Esophagus squamous epithelium (tissue), 5 donors: ENCODE results near the gene KIF22. TPM values are rescaled to one million over a fixed set of nuclear protein-coding genes. Genes with fewer than 3 reads are reported as not detected.
A peak's percentile ranks its signal among the peaks of the same experiment; 100 is the strongest.

ENCODE experiments used
- DNase-seq: peaks from one replicate; lab custom pipeline; 2025; lab: John Stamatoyannopoulos, UW
- H3K27ac ChIP-seq, 4 donors: fragments of 200-600 bp; sonication (generic); one replicate each; pipeline ENCODE4 v1.5.1; 2016 to 2019; ENCODE audit warnings: mild to moderate bottlenecking in 1 of 4
- H3K27me3 ChIP-seq, 4 donors: fragments of 200-600 bp; sonication (generic); 1 replicate in 3 of 4; 2 replicates in 1 of 4; pipeline versions ENCODE4 v1.5.1 to v1.6.0; 2017 to 2021; ENCODE audit warnings: antibody characterized with exemption in 1 of 4
- H3K36me3 ChIP-seq, 3 donors: fragments of 200-600 bp; sonication (generic); one replicate each; pipeline ENCODE4 v1.5.1; 2016 to 2019
- H3K4me1 ChIP-seq, 3 donors: fragments of 200-600 bp; sonication (generic); one replicate each; pipeline ENCODE4 v1.5.1; 2017 to 2019
- H3K4me3 ChIP-seq, 4 donors: fragments of 200-600 bp; sonication (generic); 1 replicate in 3 of 4; 2 replicates in 1 of 4; pipeline ENCODE4 v1.5.1; 2016 to 2019; ENCODE audit warnings: mild to moderate bottlenecking in 2 of 4, moderate library complexity in 1 of 4
- H3K9me3 ChIP-seq, 3 donors: fragments of 200-600 bp; sonication (generic); one replicate each; pipeline ENCODE4 v1.5.1; 2016 to 2019
- CTCF ChIP-seq, 6 experiments: fragments of 450-650 bp in 4 of 6; fragments of 200-600 bp in 2 of 6; sonication (generic) in 2 of 6; IDR thresholded peaks; one replicate each; pipeline ENCODE4 v1.5.1; 2016 to 2019; ENCODE audit warnings: antibody characterized with exemption in 6 of 6, mild to moderate bottlenecking in 4 of 6, moderate library complexity in 4 of 6
- POLR2A ChIP-seq, 4 donors: fragments of 450-650 bp; IDR thresholded peaks; one replicate each; pipeline ENCODE4 v1.6.1; 2017; ENCODE audit warnings: antibody characterized with exemption in 4 of 4, mild to moderate bottlenecking in 4 of 4, moderate library complexity in 3 of 4
- WGBS, 2 donors: methylation state at CpG; one replicate each; pipeline ENCODE4 v1.1.5; 2018; 5-methylcytosine and 5-hydroxymethylcytosine counted together
- intact Hi-C: fragments of 100-400 bp; cut with DNase I; formaldehyde crosslinking; loops from one replicate; pipeline ENCODE4 v1.15.0; 2022
- total RNA-seq, 4 donors: library from RNA; depleted of rRNA; stranded (reverse); fragments of >200 nt; gene quantifications; one replicate each; pipeline ENCODE4 v1.1.0, GENCODE V29; 2016
- donor health status: DM: yes; HTN: yes; CAD: no.

Gene KIF22
- total RNA-seq, 4 donors from 2014 or later = 31.0 to 46.3 (median 37.6) TPM

- Histone ChIP-seq H3K27me3 (no peaks in the 10 kb centered on the region), H3K4me1 (peaks cover 40 to 60% (median 45%) of the 10 kb centered on the region in 3 donors), H3K36me3 (peaks cover 11 to 49% (median 14%) of the 10 kb centered on the region in 3 donors), H3K9me3 (no peaks in the 10 kb centered on the region), H3K4me3 (peak within 1 kb of the TSS; percentile 72 to 95 (median 78)), H3K27ac (peak within 1 kb of the TSS; percentile 91 to 100 (median 98))
- WGBS, 2 donors = no CpG with 5 or more reads among the region's 67 CpGs
- TF ChIP-seq CTCF (IDR thresholded peaks at IDR 0.05) (no peak), POLR2A (IDR thresholded peaks at IDR 0.05) (no peak)
- no peak for DNase-seq
- intact Hi-C loops = no loop called here
Observed at GRCh38 chr16:29806099-29806579, 15.6 kb downstream of the KIF22 start, which contains the start of gene MAZ. Gene MAZ, plus strand, starts transcription at chr16:29806529. Its CDS starts 173 bp downstream, at chr16:29806702.

GRCh38 chr16:29806641-29807425, 16.3 kb downstream of the KIF22 start:
- Histone ChIP-seq H3K27ac (peak overlapping the region; percentile 83 to 100 (median 94)), H3K9me3 (no peaks in the 10 kb centered on the region), H3K4me3 (peak overlapping the region; percentile 42 to 85 (median 65)), H3K27me3 (peaks cover 0 to 2% (median 0%) of the 10 kb centered on the region in 4 donors), H3K4me1 (peaks cover 46 to 67% (median 51%) of the 10 kb centered on the region in 3 donors), H3K36me3 (peaks cover 11 to 42% (median 14%) of the 10 kb centered on the region in 3 donors)
- TF ChIP-seq POLR2A (IDR thresholded peaks at IDR 0.05) = no peak
- TF ChIP-seq CTCF (IDR thresholded peaks at IDR 0.05) = no peak
- intact Hi-C loops = no loop called here
- no peak for DNase-seq
- no CpG with 5 or more reads among the region's 99 CpGs for WGBS, 2 donors

- H3K27ac ChIP-seq = peak overlapping the region; percentile 83 to 100 (median 94)
- H3K4me3 ChIP-seq = peak overlapping the region; percentile 42 to 85 (median 65)
- DNase-seq = no peak
- peaks cover 0 to 10% (median 0%) of the 10 kb centered on the region in 4 donors for H3K27me3 ChIP-seq
- intact Hi-C loops = no loop called here
- H3K4me1 ChIP-seq = peaks cover 52 to 75% (median 59%) of the 10 kb centered on the region in 3 donors
- 0% methylated on average over 2 of the region's 69 CpGs; no CpG with 5 or more reads in 1 of the 2 donors for WGBS, 2 donors
- TF ChIP-seq CTCF (IDR thresholded peaks at IDR 0.05) (peak in 4 of 6 experiments; percentile 7 to 41 (median 36)), POLR2A (IDR thresholded peaks at IDR 0.05) (peak in 2 of 4 donors; percentile 5 to 62)
- no peaks in the 10 kb centered on the region for H3K9me3 ChIP-seq
- peaks cover 11 to 34% (median 14%) of the 10 kb centered on the region in 3 donors for H3K36me3 ChIP-seq
Observed at GRCh38 chr16:29807426-29808218, 17.1 kb downstream of the KIF22 start.

- no peak for DNase-seq
- Histone ChIP-seq H3K36me3 (peaks cover 11 to 27% (median 14%) of the 10 kb centered on the region in 3 donors), H3K27me3 (peaks cover 0 to 17% (median 0%) of the 10 kb centered on the region in 4 donors), H3K27ac (peak overlapping the region; percentile 83 to 100 (median 94)), H3K4me3 (peak overlapping the region; percentile 42 to 85 (median 65)), H3K9me3 (no peaks in the 10 kb centered on the region), H3K4me1 (peaks cover 55 to 81% (median 66%) of the 10 kb centered on the region in 3 donors)
- intact Hi-C loops = no loop called here
- WGBS, 2 donors = 18 to 45% methylated on average over 14 to 19 of the region's 25 CpGs
- TF ChIP-seq CTCF (IDR thresholded peaks at IDR 0.05) (no peak), POLR2A (IDR thresholded peaks at IDR 0.05) (no peak)
Observed at GRCh38 chr16:29808219-29808900, 17.8 kb downstream of the KIF22 start.
